Measurements from ENCODE around the gene NT5M. TPM values are rescaled to one million over a fixed set of nuclear protein-coding genes. Genes with fewer than 3 reads are reported as not detected.
A peak's percentile ranks its signal among the peaks of the same experiment; 100 is the strongest.

Gene NT5M
- polyA plus RNA-seq, 6 donors from 2014 or later = 0.19 to 3.2 (median 0.61) TPM; not detected in 1

GRCh38 chr17:17394494-17394893 lies 91.3 kb downstream of the NT5M start:
- Mint-ChIP-seq H3K27me3 (peaks cover 0 to 7% (median 0%) of the 10 kb centered on the region in 3 donors), H3K27ac (no peak overlapping the region), H3K4me3 (no peak overlapping the region), H3K36me3 (no peaks in the 10 kb centered on the region), H3K9me3 (peaks cover 0 to 5% (median 0%) of the 10 kb centered on the region in 7 donors), H3K4me1 (peaks cover 27 to 41% (median 31%) of the 10 kb centered on the region in 3 donors)
- DNase-seq = no peak
- no peak for ATAC-seq (ENCODE audit: low read depth in 2 of 2)

GRCh38 chr17:17395246-17395802 lies 92.2 kb downstream of the NT5M start:
- peaks cover 33 to 49% (median 36%) of the 10 kb centered on the region in 3 donors for H3K4me1 Mint-ChIP-seq
- H3K27me3 Mint-ChIP-seq = peaks cover 0 to 7% (median 0%) of the 10 kb centered on the region in 3 donors
- H3K9me3 Mint-ChIP-seq = peaks cover 0 to 5% (median 0%) of the 10 kb centered on the region in 7 donors
- DNase-seq (no peak), ATAC-seq (ENCODE audit: low read depth in 2 of 2) (no peak)
- H3K4me3 Mint-ChIP-seq = no peak overlapping the region
- H3K36me3 Mint-ChIP-seq = no peaks in the 10 kb centered on the region
- peak overlapping the region in 1 of 6 donors; percentile 95 for H3K27ac Mint-ChIP-seq

- Mint-ChIP-seq H3K4me3 (no peak overlapping the region), H3K4me1 (peaks cover 38 to 55% (median 41%) of the 10 kb centered on the region in 3 donors), H3K27ac (no peak overlapping the region), H3K36me3 (peaks cover 0 to 3% of the 10 kb centered on the region in 2 donors), H3K27me3 (peaks cover 0 to 7% (median 0%) of the 10 kb centered on the region in 3 donors), H3K9me3 (peaks cover 0 to 5% (median 0%) of the 10 kb centered on the region in 7 donors)
- ATAC-seq (ENCODE audit: low read depth in 2 of 2) (no peak), DNase-seq (no peak)
Observed at GRCh38 chr17:17395885-17396284, 92.7 kb downstream of the NT5M start.

Other genes starting within 250 kb of the NT5M start
- gene PLD6, start 97.0 kb upstream of the NT5M start, polyA plus RNA-seq (ENCODE audit: low read depth in 6 of 6) = 10 to 100 TPM in 1 of 6 donors, 1 to 10 TPM in 4, not detected in 1; 1.9 to 22.0 (median 4.1) TPM
- gene FLCN, start 66.2 kb upstream of the NT5M start, polyA plus RNA-seq (ENCODE audit: low read depth in 6 of 6) = 1 to 10 TPM; 3.6 to 7.4 (median 5.7) TPM
- 100 to 1,000 TPM in 2 of 6 donors, 10 to 100 TPM in 4; 80.2 to 117 (median 94.2) TPM for gene COPS3, start 22.1 kb upstream of the NT5M start, polyA plus RNA-seq (ENCODE audit: low read depth in 6 of 6)
- 10 to 100 TPM; 14.7 to 25.9 (median 18.5) TPM for gene MED9, start 173.6 kb downstream of the NT5M start, polyA plus RNA-seq (ENCODE audit: low read depth in 6 of 6)
- under 1 TPM in 2 of 6 donors, not detected in 4; 0.21 to 0.27 TPM for gene RASD1, start 193.0 kb downstream of the NT5M start, polyA plus RNA-seq (ENCODE audit: low read depth in 6 of 6)